ENCODE results near the gene RRP1. TPM values are rescaled to one million over a fixed set of nuclear protein-coding genes. Genes with fewer than 3 reads are reported as not detected.
A peak's percentile ranks its signal among the peaks of the same experiment; 100 is the strongest.

RRP1 gene
- total and polyA plus RNA-seq, 10 of the 15 experiments (the other 5 are each of a cell fraction or from before 2014, with no cell fraction given) = 0.34 to 70.8 (median 35.1) TPM

DNA sequence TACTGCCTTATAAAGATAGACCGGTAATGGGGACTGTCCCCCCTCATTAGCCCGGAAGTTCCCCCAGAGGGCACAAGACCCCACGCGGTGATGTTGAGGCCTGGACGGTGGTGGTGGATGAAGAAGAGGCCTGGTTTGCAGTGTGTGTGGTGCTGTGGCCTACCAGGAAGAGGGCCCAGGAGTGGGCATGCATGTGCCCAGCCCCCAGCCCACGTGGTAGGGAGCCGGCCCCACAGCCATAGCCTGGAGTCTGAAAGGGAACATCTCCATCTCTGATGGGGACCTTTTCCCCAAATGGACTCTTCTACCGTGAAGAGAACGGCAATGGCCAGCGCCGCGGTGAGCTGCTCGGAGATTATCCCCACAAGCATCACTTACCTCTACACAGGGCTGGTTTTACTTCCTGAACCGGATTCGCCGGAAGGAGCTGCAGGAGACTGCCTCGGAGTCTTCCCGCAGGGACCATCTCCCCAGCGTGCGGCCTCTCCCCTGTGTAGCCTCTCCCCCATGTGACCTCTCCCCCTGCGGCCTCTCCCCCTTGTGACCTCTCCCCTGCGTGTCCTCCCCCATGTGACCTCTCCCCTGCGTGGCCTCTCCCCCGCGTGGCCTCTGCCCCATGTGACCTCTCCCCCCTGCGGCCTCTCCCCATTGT, 20.6 kb downstream of the RRP1 start:
- Histone ChIP-seq H3K4me3 (no peak overlapping the region), H3K27me3 (replicated peaks in 1 of 2; ENCODE audit: control insufficient read depth in 2 of 2, insufficient read depth in 2 of 2, low read length in 1 of 2) (no peaks in the 10 kb centered on the region), H2AFZ (ENCODE audit: control insufficient read depth, low read depth, low read length) (no peak overlapping the region), H3K36me3 (ENCODE audit: control insufficient read depth in 2 of 2, insufficient read depth in 2 of 2, low read length in 1 of 2) (peaks cover 0 to 2% of the 10 kb centered on the region in 2 experiments; a peak in 2 of 4 replicates), H4K20me1 (ENCODE audit: control insufficient read depth, insufficient read depth) (no peaks in the 10 kb centered on the region), H3K9ac (ENCODE audit: control insufficient read depth, insufficient read depth, low read length) (no peak overlapping the region), H3K9me3 (replicated peaks; ENCODE audit: control insufficient read depth, insufficient read depth, low read length) (no peaks in the 10 kb centered on the region), H3K4me2 (ENCODE audit: control insufficient read depth, insufficient read depth) (no peak overlapping the region), H3K27ac (ENCODE audit: control insufficient read depth, insufficient read depth) (no peak overlapping the region), H3K79me2 (ENCODE audit: control insufficient read depth, insufficient read depth, low read length) (peaks cover 7% of the 10 kb centered on the region), H3K4me1 (ENCODE audit: control insufficient read depth, insufficient read depth, low read length) (peaks cover 48% of the 10 kb centered on the region)
- POLR2A ChIA-PET = interaction anchor here (0.9 to 1.1 kb wide), 2 partner anchors 27 to 163 kb away, joined by 3 read pairs; no protein-coding TSS in a partner anchor
- no peak for ATAC-seq
- no peak for FAIRE-seq
- no peak for DNase-seq (ENCODE audit: low read depth, low spot score)
- CTCF ChIA-PET = interaction anchor here (0.5 to 4.5 kb wide), 5 partner anchors 54 to 166 kb away, joined by 3 to 39 read pairs (median 5); no protein-coding TSS in a partner anchor
- BruUV-seq (replicated peaks) = no TSS peak
- in situ Hi-C loops (cut with MboI) = loop anchor here (5.0 kb wide), 2 partner anchors 112 to 167 kb away; no protein-coding TSS in a partner anchor
- intact Hi-C loops (cut with micrococcal nuclease; ENCODE audit: unreplicated experiment) = loop anchor here (1.0 kb wide), 1 partner anchor 129 kb away; no protein-coding TSS in a partner anchor
- RAD21 ChIA-PET (ENCODE audit: unreplicated experiment) = interaction anchor here (0.7 to 3.6 kb wide), 6 partner anchors 53 to 129 kb away, joined by 3 to 21 read pairs (median 4); no protein-coding TSS in a partner anchor
- SMC1A ChIA-PET (ENCODE audit: uncharacterized antibody, unreplicated experiment) = interaction anchor here (1.0 to 3.3 kb wide), 5 partner anchors 9 to 165 kb away, joined by 3 to 16 read pairs (median 3); no protein-coding TSS in a partner anchor
- WGBS (ENCODE audit: insufficient coverage, insufficient replicate concordance, low lambda C conversion rate, missing lambda C conversion rate) = 56% methylated on average over 20 of the region's 26 CpGs
- TF ChIP-seq RAD51 (IDR thresholded peaks at IDR 0.05) (0 out of 2 replicates have a peak, but pooled peaks have one; percentile 13), CHD1 (IDR thresholded peaks at IDR 0.05; ENCODE audit: low read depth, low read length) (no peak), DPF2 (IDR thresholded peaks at IDR 0.05) (peak; percentile 30; the same call in 1 of the 2 replicates), EZH2 (IDR thresholded peaks at IDR 0.05; ENCODE audit: borderline replicate concordance, control insufficient read depth, low read depth, low read length) (no peak), BHLHE40 (IDR thresholded peaks at IDR 0.05; ENCODE audit: borderline replicate concordance in 1 of 2, low read depth in 2 of 2, low read length in 1 of 2) (peak in 1 of 2 experiments; percentile 29; a peak in 1 of 4 replicates), SMAD1 (IDR thresholded peaks at IDR 0.05; ENCODE audit: low read depth, partially characterized antibody) (no peak), POLR2AphosphoS5 (IDR thresholded peaks at IDR 0.05; ENCODE audit: low read length) (peak; percentile 61), ZZZ3 (IDR thresholded peaks at IDR 0.05; ENCODE audit: control insufficient read depth, insufficient read length, low read depth) (no peak), BRCA1 (IDR thresholded peaks at IDR 0.05; ENCODE audit: low read depth, low read length) (no peak), FOS (IDR thresholded peaks at IDR 0.05; ENCODE audit: borderline replicate concordance, extremely low read depth, insufficient read length) (no peak)
- TF ChIP-seq, protein P1, sequence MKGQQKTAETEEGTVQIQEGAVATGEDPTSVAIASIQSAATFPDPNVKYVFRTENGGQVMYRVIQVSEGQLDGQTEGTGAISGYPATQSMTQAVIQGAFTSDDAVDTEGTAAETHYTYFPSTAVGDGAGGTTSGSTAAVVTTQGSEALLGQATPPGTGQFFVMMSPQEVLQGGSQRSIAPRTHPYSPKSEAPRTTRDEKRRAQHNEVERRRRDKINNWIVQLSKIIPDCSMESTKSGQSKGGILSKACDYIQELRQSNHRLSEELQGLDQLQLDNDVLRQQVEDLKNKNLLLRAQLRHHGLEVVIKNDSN (IDR thresholded peaks at IDR 0.05; ENCODE audit: borderline replicate concordance, extremely low read length, insufficient read depth, low read depth, low read length) = no peak
- TF ChIP-seq, protein P2, sequence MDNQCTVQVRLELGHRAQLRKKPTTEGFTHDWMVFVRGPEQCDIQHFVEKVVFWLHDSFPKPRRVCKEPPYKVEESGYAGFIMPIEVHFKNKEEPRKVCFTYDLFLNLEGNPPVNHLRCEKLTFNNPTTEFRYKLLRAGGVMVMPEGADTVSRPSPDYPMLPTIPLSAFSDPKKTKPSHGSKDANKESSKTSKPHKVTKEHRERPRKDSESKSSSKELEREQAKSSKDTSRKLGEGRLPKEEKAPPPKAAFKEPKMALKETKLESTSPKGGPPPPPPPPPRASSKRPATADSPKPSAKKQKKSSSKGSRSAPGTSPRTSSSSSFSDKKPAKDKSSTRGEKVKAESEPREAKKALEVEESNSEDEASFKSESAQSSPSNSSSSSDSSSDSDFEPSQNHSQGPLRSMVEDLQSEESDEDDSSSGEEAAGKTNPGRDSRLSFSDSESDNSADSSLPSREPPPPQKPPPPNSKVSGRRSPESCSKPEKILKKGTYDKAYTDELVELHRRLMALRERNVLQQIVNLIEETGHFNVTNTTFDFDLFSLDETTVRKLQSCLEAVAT (IDR thresholded peaks at IDR 0.05) = peak; percentile 52; the same call in 1 of the 2 replicates
- TF ChIP-seq, protein P3, sequence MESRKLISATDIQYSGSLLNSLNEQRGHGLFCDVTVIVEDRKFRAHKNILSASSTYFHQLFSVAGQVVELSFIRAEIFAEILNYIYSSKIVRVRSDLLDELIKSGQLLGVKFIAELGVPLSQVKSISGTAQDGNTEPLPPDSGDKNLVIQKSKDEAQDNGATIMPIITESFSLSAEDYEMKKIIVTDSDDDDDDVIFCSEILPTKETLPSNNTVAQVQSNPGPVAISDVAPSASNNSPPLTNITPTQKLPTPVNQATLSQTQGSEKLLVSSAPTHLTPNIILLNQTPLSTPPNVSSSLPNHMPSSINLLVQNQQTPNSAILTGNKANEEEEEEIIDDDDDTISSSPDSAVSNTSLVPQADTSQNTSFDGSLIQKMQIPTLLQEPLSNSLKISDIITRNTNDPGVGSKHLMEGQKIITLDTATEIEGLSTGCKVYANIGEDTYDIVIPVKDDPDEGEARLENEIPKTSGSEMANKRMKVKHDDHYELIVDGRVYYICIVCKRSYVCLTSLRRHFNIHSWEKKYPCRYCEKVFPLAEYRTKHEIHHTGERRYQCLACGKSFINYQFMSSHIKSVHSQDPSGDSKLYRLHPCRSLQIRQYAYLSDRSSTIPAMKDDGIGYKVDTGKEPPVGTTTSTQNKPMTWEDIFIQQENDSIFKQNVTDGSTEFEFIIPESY (IDR thresholded peaks at IDR 0.05) = no peak

Measured in GM12878 (cell line).